Endothelial cell of umbilical vein (primary cell): Measurements from ENCODE around the gene DSCAML1. TPM values are rescaled to one million over a fixed set of nuclear protein-coding genes. Genes with fewer than 3 reads are reported as not detected.

Experiments
- BruUV-seq: library from RNA; stranded (reverse); fragments of 400-500 nt; replicated peaks from 2 replicates; lab custom pipeline; 2021; lab: Mats Ljungman, UMichigan
- CTCF ChIA-PET: fragments of 300-600, 350-600 bp; sonication (Branson Sonifier 250); formaldehyde crosslinking; loops from one replicate; lab custom pipeline; 2021; ENCODE audit warnings: antibody characterized with exemption, inconsistent platforms; lab: Charles Lee
- POLR2A ChIA-PET: fragments of 300-600, 350-600 bp; sonication (Branson Sonifier 250); formaldehyde crosslinking; loops from one replicate; lab custom pipeline; 2021; ENCODE audit warnings: antibody characterized with exemption, inconsistent platforms; lab: Charles Lee
- DNase-seq: peaks from one replicate; pipeline ENCODE4 v3.0.0-alpha.2; 2011; ENCODE audit warnings: low read depth, low spot score
- FAIRE-seq: peaks from 2 replicates; lab custom pipeline; 2011; peaks lifted over from hg19 to GRCh38; lab: Jason Lieb, UNC
- H2AFZ ChIP-seq: 2 replicates; pipeline ENCODE4 v1.6.0; 2012; ENCODE audit warnings: low read depth, low read length, control low read depth, inconsistent platforms
- H3K27ac ChIP-seq: 2 replicates; pipeline ENCODE4 v1.5.1; 2011; ENCODE audit warnings: low read depth, mild to moderate bottlenecking, control low read depth, low read length, moderate library complexity; ENCODE audit not compliant: insufficient read depth
- H3K27me3 ChIP-seq, 2 experiments: 2 replicates each; pipeline versions ENCODE4 v1.6.0 to v1.6.1; 2011; ENCODE audit warnings: low read length in 2 of 2, mixed read lengths in 1 of 2; ENCODE audit not compliant: control insufficient read depth in 2 of 2, insufficient read depth in 2 of 2
- H3K36me3 ChIP-seq, 2 experiments: 2 replicates in 1 of 2; 3 replicates in 1 of 2; pipeline ENCODE4 v1.5.1; 2011; ENCODE audit warnings: low read length in 2 of 2, mild to moderate bottlenecking in 1 of 2, moderate library complexity in 1 of 2; ENCODE audit not compliant: control insufficient read depth in 2 of 2, insufficient read depth in 2 of 2; ENCODE audit errors: extremely low read depth in 1 of 2
- H3K4me1 ChIP-seq: 3 replicates; pipeline ENCODE4 v1.5.1; 2011; ENCODE audit warnings: mild to moderate bottlenecking, low read length; ENCODE audit not compliant: control insufficient read depth, insufficient read depth; ENCODE audit errors: extremely low read depth
- H3K4me2 ChIP-seq: 2 replicates; pipeline ENCODE4 v1.6.1; 2011; ENCODE audit warnings: low read length, control low read depth, mixed read lengths; ENCODE audit not compliant: insufficient read depth
- H3K4me3 ChIP-seq, 3 experiments: fragments of 200-600 bp in 1 of 3; sonication (generic), shearing (Covaris generic) in 1 of 3; replicated peaks in 1 of 3; 2 replicates each; pipeline ENCODE4 v1.5.1; 2011 to 2016; ENCODE audit warnings: control low read depth in 3 of 3, low read length in 3 of 3, mild to moderate bottlenecking in 2 of 3, inconsistent platforms in 1 of 3, low read depth in 1 of 3, moderate library complexity in 1 of 3; ENCODE audit not compliant: insufficient read depth in 1 of 3
- H3K79me2 ChIP-seq: 2 replicates; pipeline ENCODE4 v1.6.0; 2012; ENCODE audit warnings: low read length, inconsistent platforms; ENCODE audit not compliant: control insufficient read depth, insufficient read depth
- H3K9ac ChIP-seq: replicated peaks from 2 replicates; pipeline ENCODE3; 2011; ENCODE audit warnings: low read length, control low read depth; ENCODE audit not compliant: insufficient read depth; ENCODE audit errors: extremely low read depth
- H3K9me1 ChIP-seq: replicated peaks from 3 replicates; pipeline ENCODE4 v1.6.0; 2011; ENCODE audit warnings: mild to moderate bottlenecking, low read length; ENCODE audit not compliant: control insufficient read depth, insufficient read depth; ENCODE audit errors: extremely low read depth
- H3K9me3 ChIP-seq: replicated peaks from 2 replicates; pipeline ENCODE4 v1.5.1; 2012; ENCODE audit warnings: low read length, inconsistent platforms; ENCODE audit not compliant: control insufficient read depth, insufficient read depth
- H4K20me1 ChIP-seq: replicated peaks from 2 replicates; pipeline ENCODE3; 2011; ENCODE audit warnings: mild to moderate bottlenecking, low read length; ENCODE audit not compliant: control insufficient read depth, insufficient read depth; ENCODE audit errors: extremely low read depth
- EZH2 ChIP-seq: IDR thresholded peaks from 2 replicates; pipeline ENCODE4 v1.6.1; 2012; ENCODE audit warnings: borderline replicate concordance, low read depth, mild to moderate bottlenecking, moderate library complexity, low read length, inconsistent platforms; ENCODE audit not compliant: severe bottlenecking
- FOS ChIP-seq: IDR thresholded peaks from 2 replicates; pipeline ENCODE4 v1.6.1; 2011; ENCODE audit warnings: mild to moderate bottlenecking, low read length, moderate library complexity, borderline replicate concordance; ENCODE audit not compliant: insufficient read depth
- GATA2 ChIP-seq: IDR thresholded peaks from 2 replicates; pipeline ENCODE4 v1.7.0; 2011; ENCODE audit warnings: low read depth, mild to moderate bottlenecking, moderate library complexity, mixed read lengths, low read length; ENCODE audit not compliant: insufficient read length, insufficient read depth
- JUN ChIP-seq: IDR thresholded peaks from 2 replicates; pipeline ENCODE4 v1.6.1; 2011; ENCODE audit warnings: borderline replicate concordance, low read depth; ENCODE audit not compliant: insufficient read length, insufficient read depth
- MYC ChIP-seq: IDR thresholded peaks from one replicate; pipeline ENCODE4 v1.6.1; 2011; ENCODE audit warnings: mild to moderate bottlenecking, low read depth, low read length
- POLR2A ChIP-seq: IDR thresholded peaks from 2 replicates; pipeline ENCODE4 v1.6.1; 2012; ENCODE audit warnings: low read depth, mild to moderate bottlenecking, control low read depth, low read length
- POLR2AphosphoS5 ChIP-seq: IDR thresholded peaks from 2 replicates; pipeline ENCODE4 v1.6.1; 2012; ENCODE audit warnings: low read depth, mild to moderate bottlenecking, control low read depth, low read length, moderate library complexity; ENCODE audit not compliant: insufficient read depth
- dilution Hi-C: fragments of 300-500 bp; cut with MboI; formaldehyde crosslinking; loops from one replicate; pipeline ENCODE4 v1.15.0; 2019; ENCODE audit warnings: low sequenced_read_pairs; ENCODE audit not compliant: extremely low pct_ligation_motif_present
- intact Hi-C: fragments of 100-400 bp; cut with micrococcal nuclease; formaldehyde crosslinking; loops from one replicate; pipeline ENCODE4 v1.10.0; 2022
- polyA plus RNA-seq, 4 experiments: library from polyadenylated mRNA; depleted of rRNA in 3 of 4; stranded (reverse) in 3 of 4; unstranded in 1 of 4; fragments of >200 nt; gene quantifications; 2 replicates each; pipeline versions ENCODE4 v1.2.1 to v1.2.3, GENCODE V29; 2011 to 2012; ENCODE audit warnings: missing spikeins in 1 of 4
- total RNA-seq: library from RNA; stranded (reverse); gene quantifications from 2 replicates; pipeline ENCODE4 v1.2.3, GENCODE V29; 2021

The DSCAML1 gene
- total and polyA plus RNA-seq, 2 donors (not counting 3 experiments of a cell fraction or from before 2014, with no cell fraction given): not detected

- CTCF ChIA-PET: interaction anchor here (1.0 to 3.7 kb wide), 7 partner anchors 9 to 225 kb away, joined by 3 to 34 read pairs (median 5); no protein-coding TSS in a partner anchor
- POLR2A ChIA-PET: no interaction called here
- peaks cover 36% of the 10 kb centered on the region for H3K4me1 ChIP-seq
- dilution Hi-C loops: no loop called here
- H3K4me3 ChIP-seq: no peak overlapping the region
- no TSS peak for BruUV-seq
- H3K4me2 ChIP-seq: no peak overlapping the region
- H3K79me2 ChIP-seq: no peaks in the 10 kb centered on the region
- H2AFZ ChIP-seq: no peak overlapping the region
- no peaks in the 10 kb centered on the region for H3K9me1 ChIP-seq
- no peak overlapping the region for H3K9ac ChIP-seq
- no peaks in the 10 kb centered on the region for H4K20me1 ChIP-seq
- DNase-seq (no peak), FAIRE-seq (no peak)
- no peaks in the 10 kb centered on the region for H3K36me3 ChIP-seq
- no peaks in the 10 kb centered on the region for H3K9me3 ChIP-seq
- no peak for TF ChIP-seq JUN
- TF ChIP-seq POLR2AphosphoS5: no peak
- no peak for TF ChIP-seq GATA2
- no peak for TF ChIP-seq EZH2
- no peak for TF ChIP-seq MYC
- TF ChIP-seq POLR2A: no peak
- no peak for TF ChIP-seq FOS
- H3K27ac ChIP-seq: no peak overlapping the region
- intact Hi-C loops: no loop called here
- no peaks in the 10 kb centered on the region for H3K27me3 ChIP-seq
These were observed 30.8 kb upstream of the DSCAML1 start for GRCh38 chr11:117827521-117828511.
